NCI-H1417 (cell line): ENCODE results near the gene ALDH1L2.

Experiments used
- DNase-seq, 3 experiments: peaks; one replicate each; lab custom pipeline; 2025; lab: John Stamatoyannopoulos, UW

Gene ALDH1L2

DNA sequence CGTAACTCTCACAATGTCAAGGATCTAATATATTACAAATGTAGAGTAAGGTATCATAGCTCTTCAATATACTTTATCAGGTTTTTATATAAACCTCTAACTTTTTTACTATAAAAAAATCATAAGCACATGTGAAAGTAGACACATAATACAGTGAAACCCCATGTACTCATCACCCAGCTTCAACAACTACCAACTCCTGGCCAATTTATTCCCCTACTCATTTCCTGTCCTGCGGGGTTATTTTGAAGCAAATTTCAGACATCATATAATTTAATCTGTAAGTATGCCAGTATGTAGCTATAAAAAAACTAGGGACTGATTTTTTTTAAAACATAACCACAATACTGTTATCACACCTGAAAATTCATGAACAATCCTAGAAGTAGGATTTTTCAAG is 50.4 kb downstream of the ALDH1L2 start:
- DNase-seq = no peak

DNA sequence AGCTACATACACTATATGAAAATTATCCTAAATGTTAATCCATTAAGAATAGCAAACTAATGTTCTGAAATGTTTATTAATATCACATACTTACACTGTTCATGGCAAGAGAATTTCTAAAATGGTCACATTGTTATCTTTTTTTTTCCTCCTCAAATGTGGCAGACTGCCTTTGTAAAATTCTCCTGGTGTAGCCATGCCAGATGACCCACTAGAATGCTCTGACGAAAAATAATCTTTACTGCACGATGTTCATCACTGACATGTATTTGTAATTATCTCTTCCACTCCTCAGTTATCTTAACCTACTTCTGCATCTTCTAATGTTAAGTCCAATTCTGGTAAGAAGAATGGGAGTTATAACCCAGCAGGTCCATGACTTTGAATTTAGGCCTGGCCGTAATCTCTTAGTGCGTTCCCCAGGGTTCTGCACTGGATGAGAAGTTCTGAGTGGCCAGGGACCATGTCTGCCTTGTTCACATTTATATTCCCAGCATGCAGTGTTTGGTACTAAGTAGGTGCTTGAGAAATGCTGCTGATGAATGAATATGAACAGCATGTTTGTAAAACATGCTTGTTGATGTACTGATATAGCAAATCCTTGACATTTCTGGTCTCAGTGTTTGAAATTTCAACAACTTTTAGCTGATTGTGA is 51.4 kb downstream of the ALDH1L2 start:
- no peak for DNase-seq

DNA sequence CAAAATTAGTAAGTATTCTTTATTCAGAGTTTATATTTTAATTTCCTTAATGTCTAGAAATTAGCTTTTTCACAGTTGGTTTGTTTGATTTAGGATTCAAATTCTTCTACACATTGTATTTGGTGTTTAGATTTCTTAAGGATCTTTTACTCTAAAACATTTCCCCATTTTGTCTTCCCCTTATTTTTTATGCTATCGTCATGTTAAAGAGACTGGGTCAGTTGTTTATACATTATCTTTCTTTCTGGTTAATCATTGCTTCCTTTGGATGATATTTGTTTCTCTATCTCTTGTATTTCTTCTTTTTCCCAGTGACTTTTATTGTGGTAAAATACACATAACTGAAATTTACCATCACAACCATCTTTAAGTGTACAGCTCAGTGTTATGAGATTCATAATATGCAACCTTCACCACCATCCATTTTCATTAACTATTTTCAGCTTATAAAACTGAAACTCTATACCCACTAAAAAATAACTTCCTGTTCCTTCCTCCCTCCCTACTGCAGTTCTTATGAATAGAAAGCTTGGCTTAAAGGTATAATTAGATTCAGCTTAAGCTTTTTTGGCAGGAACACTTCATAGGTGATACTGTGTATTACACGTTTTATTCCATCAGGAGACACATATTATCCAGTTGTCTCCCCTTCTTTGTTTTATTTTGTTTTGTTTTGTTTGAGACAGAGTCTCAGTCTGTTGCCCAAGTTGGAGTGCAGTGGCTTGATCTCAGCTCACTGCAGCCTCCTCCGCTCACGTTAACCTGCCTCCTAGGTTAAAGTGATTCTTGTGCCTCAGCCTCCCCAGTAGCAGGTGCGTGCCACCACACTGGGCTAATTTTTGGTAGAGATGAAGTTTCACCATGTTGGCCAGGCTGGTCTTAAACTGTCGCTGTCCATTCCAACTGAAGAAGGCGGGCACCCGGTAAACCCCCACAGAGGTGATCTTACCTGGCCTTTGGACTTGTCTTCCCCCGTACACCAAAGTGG is 53.1 kb downstream of the ALDH1L2 start:
- peak in 1 of 3 experiments; percentile 49 for DNase-seq

DNA sequence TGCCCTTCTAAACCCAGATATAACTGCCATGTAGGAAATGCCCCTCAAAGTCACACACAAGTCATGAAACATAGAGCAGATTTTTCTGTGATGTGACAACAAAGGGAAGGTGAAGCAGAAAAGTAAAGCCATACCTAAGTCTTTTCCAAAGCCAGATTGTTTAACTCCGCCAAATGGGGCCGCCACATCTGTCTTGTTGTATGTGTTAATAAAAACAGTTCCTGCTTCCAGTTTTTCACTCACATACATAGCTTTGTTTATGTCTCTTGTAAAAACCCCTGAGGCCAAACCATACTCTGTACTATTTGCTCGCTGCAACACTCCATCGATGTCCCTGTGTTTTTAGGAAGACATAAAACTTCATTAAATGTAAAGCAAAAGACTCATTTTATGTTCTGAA is 57.8 kb downstream of the ALDH1L2 start:
- DNase-seq = peak in 1 of 3 experiments; percentile 25

DNA sequence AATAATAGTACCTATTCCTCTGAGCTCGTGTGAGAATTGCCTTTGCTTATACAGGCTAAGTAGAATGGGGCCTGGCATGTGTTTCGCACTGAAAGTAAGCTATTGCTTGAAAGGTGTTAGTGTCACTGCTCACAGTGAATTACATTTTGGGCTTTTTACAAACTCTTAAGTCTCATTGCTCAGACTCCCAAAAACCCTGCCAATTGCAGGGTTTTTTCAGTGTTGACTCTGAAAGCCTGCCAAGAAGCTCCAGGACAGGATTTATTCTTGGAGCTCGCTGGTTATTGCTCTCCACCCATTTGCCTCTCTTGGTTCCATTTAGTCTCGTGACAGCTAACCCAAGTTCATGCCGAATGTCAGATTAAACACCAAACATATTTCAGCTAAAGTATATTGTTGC is 58.4 kb downstream of the ALDH1L2 start:
- no peak for DNase-seq

DNA sequence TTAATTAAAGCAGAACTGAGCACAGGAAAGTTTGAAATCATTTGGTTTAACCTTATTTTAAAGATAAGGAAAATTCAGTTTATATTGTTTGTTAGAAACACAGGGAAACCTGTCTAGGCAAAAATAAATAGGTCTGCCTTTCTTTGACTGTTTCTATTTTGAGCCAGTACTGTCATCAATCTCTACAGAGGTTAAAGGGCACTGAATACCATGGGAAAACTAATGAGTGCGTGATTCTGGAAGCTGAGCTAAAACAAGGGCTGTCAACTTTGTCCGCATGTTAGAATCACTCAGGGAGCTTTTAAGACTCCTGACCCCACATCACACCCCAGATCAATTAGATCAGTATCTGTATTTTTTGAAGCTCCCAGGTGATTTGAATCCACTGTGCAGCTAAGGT is 59.3 kb downstream of the ALDH1L2 start:
- no peak for DNase-seq

DNA sequence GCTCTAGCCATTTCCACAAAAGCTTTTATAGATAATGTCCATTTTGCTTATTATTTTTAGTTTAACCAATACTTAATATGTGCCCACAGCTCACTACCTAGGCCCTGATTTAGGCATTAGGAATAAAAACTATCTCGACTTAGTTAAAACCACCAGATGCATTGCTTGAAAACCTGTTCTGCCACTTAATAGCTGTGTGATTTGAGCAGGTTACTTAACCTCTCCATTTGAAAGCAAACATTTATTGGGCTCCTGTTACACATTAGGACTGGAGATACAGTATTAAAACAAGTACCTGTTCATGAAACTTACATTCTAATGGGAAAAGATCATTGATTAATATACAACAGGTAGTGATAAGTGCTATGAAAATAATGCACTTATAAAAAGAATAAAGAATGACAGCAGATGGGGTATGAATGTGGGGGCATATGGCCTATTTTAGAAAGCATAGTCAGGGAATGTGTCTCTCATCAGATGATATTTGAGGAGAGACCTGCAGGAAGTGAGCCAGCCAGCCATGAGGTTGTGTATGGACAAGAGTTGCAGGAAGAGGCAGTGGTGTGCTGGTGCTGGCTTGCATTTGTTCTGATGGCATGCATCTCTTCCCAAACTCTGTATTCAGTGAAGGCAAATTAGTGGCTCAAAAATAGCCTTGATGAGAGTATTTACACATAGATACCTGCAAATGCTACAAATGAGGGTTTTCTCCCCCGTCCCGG is 63.9 kb downstream of the ALDH1L2 start:
- DNase-seq = peak in 1 of 3 experiments; percentile 43

DNA sequence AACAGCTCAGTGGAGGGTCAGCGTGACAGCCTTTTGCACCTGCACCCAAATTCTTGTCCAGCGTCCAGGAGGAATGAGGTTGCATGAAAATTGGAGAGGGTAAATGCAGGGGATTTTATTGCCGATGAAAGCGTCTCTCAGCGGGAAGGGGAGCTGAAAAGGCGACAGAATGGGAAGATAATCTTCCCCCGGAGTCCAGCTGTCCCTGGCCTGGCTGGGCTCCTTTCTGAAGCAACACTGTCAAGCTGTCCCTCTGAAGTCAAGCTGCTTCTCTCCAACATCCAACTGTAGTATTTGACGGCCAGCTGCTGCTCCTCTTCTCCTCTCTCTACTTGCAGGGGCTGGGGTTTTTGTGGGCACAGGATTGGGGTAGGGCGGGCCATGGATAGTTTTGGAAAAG is 65.5 kb downstream of the ALDH1L2 start:
- DNase-seq = no peak

DNA sequence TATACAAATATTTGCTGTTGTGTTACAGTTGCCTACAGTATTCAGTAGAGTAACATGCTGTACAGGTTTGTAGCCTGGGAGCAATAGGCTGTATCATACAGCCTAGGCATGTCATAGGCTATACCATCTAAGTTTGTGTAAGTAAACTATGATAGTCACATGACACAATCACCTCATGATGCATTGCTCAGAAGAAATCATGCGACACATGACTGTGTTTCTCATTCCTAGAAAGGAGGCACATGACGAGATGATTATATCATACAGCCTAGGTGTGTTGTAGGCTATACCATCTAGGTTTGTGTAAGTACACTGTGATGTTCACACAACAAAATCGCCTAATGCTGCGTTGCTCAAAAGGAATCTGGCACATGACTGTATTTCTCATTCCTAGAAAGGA is 66.2 kb downstream of the ALDH1L2 start:
- DNase-seq = no peak

DNA sequence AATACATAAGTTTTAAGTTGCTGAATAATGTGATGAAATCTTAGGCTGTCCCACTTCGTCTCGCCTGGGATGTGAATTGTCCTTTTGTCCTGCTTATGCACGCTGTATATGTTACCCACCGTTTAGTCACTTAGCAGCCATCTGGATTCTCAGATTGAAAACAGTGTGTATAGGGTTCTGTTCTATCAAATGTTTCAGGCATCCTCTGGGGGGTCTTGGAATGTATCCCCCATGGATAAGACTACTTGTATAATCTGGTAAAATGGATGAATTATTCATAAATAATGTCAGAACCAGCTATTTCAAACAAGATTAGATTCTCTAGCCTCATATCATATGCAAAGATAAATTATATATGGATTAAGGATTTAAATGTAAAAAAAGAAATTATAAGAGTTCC is 68.7 kb downstream of the ALDH1L2 start:
- no peak for DNase-seq

DNA sequence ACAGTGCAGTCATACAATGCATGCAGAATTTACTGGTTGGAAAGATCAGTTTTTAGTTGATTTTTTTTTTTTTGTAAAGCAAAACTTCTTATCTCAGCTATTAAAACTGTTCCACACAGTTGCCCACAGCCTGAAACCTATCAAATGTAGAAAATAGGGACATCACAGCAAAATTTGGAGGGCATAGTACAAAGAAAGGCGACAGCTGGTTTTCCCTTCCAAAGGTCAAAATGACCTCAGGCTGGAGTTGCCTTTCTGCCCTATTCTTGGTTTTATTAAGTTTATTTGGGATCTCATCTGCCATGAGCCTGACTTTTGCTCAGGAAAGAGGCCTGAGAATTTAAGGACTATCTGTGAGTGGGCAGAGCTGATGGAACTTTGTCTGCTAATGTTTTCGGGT is 69.7 kb downstream of the ALDH1L2 start:
- DNase-seq = no peak

DNA sequence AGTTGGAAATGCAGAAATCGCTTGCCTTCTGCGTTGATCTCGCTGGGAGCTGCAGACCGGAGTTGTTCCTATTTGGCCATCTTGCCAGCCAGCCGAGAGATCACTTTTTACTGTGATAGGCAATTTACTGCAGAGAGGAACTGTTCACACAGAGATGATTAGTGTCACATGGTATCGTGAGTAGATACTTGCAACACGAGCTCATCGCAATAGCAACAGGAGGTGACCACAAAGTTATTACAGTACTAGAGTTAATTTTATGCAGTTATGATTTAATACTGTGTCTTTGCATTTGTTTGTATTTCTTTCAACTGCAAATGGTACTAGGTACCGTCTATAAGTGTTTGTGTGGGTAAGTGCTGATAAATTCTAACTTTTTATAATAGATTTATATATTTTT is 70.4 kb downstream of the ALDH1L2 start:
- peak in 2 of 3 experiments; percentile 12 to 16 for DNase-seq

DNA sequence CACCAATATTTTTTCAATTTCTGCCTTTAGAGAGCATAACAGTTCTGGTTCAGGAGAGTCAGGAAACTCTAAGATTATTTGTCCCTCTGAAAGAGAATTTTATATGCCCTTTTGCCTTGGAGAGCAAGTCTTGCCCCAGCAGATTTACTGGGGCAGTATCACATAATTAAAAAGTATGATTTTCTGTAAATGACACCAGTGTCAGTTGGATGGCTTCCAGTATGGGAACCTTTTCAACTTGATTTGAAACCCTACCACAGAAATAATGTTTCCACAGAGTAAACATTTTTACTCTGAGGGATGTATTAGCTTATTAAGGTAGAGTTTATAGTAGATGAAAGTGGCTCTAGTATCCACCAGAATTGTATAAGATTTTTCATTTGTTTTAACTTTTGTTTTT is 82.8 kb downstream of the ALDH1L2 start:
- no peak for DNase-seq

DNA sequence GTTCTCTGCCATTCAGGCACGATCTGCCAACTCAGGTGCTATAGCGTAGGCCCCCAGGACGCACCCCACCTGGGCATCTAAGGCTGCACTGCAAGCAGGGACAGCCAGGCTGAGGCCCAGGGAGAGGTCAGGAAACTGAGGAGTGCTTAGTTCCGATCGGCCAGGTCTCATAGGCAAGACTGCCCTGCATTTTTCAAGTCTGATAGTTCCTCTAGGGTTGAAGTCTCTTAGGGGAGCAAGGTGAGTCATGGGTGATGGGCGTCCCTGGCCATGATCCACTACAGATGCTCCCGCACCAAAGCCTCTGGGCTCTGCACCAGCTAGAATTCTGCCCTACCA is 84.9 kb downstream of the ALDH1L2 start:
- no peak for DNase-seq

DNA sequence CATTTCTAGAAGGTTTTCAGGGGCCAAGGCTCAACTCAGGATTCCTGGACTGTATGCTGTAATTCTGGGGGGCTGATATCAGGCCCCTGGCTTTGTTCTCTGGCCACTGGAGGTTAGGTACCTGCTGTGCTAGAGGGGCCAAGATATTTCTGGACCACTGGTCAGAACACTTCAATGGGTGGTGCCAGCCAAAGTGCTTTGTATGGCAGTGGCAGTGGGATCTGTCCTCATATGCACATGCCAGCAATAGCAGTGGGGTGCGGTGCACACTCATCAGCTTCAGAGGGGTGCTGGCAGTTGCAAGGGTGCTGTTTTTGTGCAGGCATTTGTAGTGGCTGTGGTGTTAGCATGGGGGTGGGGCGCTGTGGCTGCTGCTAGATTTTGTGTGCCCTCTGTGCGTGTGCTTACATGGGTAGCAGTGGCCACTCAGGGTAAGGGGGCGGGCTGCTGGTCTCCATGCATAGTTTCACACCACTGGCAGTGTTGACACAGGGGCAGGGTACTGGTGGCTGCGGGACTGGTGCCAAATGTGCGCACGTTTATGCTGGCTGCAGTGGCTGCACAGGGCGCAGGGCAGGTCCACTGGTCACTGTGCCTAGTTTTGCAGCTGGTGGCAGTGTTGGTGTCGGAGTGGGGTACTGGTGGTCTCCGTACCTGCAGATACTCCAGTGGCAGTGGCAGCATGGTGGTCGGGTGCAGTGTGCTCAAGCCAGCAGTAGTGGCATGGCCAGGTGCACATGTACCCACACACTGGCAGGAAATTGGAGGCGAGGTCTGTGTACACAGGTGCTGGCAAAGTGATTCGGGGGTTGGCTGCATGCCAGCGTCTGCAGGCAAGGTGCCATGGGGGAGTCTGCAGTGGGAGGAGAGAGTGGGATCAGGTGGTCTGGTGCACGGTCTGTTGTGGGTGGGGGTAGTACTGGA is 85.6 kb downstream of the ALDH1L2 start:
- peak; percentile 89 to 98 (median 94) for DNase-seq

DNA sequence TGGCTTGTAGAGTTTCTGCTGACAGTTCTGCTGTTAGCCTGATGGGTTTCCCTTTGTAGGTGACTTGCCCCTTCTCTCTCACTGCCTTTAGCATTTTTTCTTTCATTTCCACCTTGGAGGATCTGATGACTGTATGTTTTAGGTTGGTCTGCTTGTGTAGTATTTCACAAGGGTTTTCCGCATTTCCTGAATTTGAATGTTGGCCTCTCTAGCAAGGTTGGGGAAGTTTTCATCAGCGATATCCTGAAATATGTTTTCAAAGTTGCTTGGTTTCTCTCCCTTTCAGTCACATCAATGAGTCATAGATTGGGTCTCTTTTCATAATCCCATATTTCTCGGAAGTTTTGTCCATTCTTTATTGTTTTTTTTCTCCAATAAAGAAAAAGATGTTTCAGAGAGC is 86.7 kb downstream of the ALDH1L2 start:
- no peak for DNase-seq

DNA sequence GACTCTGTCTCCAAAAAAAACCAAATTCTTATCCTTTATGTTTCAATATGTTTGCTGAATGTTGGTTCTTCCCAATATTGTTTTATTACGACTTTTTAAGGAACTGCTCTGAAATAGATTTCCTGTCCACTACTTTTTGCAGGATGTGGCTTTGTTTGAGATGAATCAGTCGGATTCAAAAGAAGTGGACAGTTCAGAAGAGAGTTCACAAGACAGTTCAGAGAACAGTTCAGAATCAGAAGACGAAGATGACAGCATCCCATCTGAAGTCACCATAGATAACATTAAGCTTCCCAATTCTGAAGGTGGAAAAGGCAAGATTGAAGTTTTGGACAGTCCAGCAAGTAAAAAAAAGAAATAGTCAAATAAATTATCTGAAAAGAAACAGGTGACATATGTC is 89.9 kb downstream of the ALDH1L2 start:
- DNase-seq = no peak

DNA sequence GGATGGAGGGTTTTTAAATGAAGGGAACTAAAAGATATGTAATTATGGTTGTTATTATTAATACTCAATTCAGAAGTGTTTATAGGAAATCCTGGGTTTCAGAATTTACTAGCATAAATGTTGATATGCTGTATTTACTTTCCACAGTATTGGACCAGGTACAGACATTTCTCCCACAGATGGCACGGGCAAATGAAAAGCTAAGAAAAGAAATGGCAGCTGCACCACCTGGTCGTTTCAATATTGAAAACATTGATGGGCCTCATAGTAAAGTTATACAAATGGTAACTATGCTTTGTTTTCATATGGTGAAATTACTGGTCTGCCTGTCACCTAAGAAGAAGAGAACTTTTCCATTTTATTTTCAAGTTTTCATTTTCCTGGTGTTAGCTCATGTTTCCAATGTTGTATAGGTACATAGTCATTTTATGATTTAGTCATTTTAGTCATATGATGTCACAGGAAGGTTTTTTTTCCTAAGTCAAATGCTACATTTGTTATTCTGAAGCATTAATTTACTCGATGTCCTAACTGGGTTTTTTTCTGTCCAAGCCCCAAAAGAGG is 92.6 kb downstream of the ALDH1L2 start:
- DNase-seq = peak in 1 of 3 experiments; percentile 52

DNA sequence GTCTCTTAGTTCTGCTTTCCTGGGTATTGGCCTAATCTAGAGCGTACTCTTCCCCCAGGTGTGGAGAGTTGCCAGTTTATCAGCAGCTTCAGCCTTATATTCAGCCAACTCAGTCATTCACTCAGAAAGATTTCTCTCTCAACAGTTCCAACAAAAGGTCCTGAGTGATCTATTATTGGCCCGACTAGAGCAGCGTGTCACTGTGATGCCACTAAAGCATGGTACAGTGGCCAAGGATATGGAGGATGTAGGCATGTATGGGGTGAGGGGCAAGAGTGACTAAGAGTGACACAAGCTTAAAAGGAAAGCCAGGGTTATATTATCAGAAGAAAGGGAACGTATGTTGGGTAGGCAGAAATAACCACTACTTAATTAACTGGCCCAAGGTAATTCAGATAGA is 93.3 kb downstream of the ALDH1L2 start:
- DNase-seq = no peak

DNA sequence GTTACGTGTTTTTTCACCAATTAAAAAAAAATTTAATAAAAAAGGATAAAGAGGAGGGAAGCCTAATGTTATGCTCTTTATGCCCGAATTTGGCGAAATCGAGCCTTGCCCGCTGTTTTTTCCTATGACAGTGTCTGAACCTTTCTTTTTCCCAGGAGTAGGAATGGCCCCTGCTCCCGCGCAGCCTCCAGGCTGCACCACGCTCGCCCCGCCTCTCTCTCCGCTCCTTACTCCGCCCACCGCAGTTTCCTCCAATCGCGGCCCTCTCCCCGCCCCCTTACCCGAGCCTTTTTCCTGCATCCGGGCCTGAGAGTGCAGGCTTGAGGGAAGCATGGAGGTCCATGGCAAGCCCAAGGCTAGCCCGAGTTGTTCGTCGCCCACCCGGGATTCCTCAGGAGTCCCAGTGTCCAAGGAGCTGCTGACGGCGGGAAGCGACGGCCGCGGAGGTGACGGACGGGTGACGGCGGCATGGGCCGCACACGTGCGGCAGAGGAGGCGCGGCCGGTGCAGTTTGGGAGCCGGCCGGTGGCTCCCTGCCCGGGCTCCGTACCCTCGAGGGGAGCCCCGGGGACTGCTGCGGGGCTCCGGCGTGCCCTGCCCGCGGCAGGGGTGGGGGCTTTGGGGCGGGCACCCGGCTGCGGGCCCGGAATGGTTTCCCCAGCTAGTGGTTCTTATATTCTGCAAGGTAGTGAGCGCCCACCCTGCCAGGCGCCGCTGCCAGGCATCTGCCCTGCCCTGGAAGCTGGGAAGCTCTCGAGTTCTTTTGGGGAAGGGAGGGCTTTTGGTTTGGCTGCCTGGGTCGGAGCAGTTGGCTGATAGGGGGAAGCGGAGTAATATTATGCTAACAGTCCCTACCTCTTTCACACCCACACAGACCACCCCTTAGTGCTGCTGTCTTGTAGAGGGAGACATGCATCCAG is 98.0 kb downstream of the ALDH1L2 start, which contains the start of gene NOPCHAP1:
NOPCHAP1 (plus strand) TSS at position 295 of the 920 bp plus-strand sequence; CDS start at position 332, 37 bp downstream.
- DNase-seq = peak; percentile 96 to 98 (median 97)
